Upper lobe of right lung (tissue), 1 donor: Measurements from ENCODE around the gene USP43. TPM values are rescaled to one million over a fixed set of nuclear protein-coding genes. Genes with fewer than 3 reads are reported as not detected.

Experiments used
- ATAC-seq: fragments of 200-7000 bp; cut with Tn5 transposase; one replicate; pipeline ENCODE4 v1.9.1; 2020; ENCODE audit warnings: mild to moderate bottlenecking, moderate library complexity
- DNase-seq: peaks from one replicate; pipeline ENCODE4 v3.0.0-alpha.2; 2020
- H3K27ac ChIP-seq: fragments of 200-600 bp; one replicate; pipeline ENCODE4 v1.8.0; 2022
- H3K27me3 ChIP-seq: fragments of 200-600 bp; one replicate; pipeline ENCODE4 v1.8.0; 2022; ENCODE audit warnings: mild to moderate bottlenecking
- H3K36me3 ChIP-seq: fragments of 200-600 bp; one replicate; pipeline ENCODE4 v1.8.0; 2022
- H3K4me1 ChIP-seq: fragments of 200-600 bp; one replicate; pipeline ENCODE4 v1.8.0; 2022
- H3K4me3 ChIP-seq: fragments of 200-600 bp; one replicate; pipeline ENCODE4 v1.8.0; 2022; ENCODE audit warnings: mild to moderate bottlenecking
- H3K9me3 ChIP-seq: fragments of 200-600 bp; one replicate; pipeline ENCODE4 v1.8.0; 2022
- CTCF ChIP-seq: fragments of 200-600 bp; IDR thresholded peaks from one replicate; pipeline ENCODE4 v1.8.0; 2022; ENCODE audit warnings: antibody characterized with exemption
- intact Hi-C: fragments of 100-400 bp; cut with DNase I; formaldehyde crosslinking; loops from one replicate; pipeline ENCODE4 v1.11.0; 2022
- total RNA-seq: library from RNA; stranded (reverse); fragmentation: NEBNext Ultra II Directional; extraction: Animal tissue kit (Norgen Biotek cat#: 25700); gene quantifications from one replicate; pipeline ENCODE4 v1.2.1, GENCODE V29; 2021
- donor health status: DM: no; HTN: yes; CAD: no; lungs with severe emphysema.

Gene USP43
- total RNA-seq, 1 donor from 2014 or later: 4.3 TPM

GRCh38 chr17:9766970-9767369 is 121.7 kb downstream of the USP43 start:
- no peak overlapping the region for H3K4me3 ChIP-seq
- DNase-seq (no peak), ATAC-seq (no peak)
- no peak overlapping the region for H3K27ac ChIP-seq
- intact Hi-C loops: no loop called here
- H3K9me3 ChIP-seq: no peaks in the 10 kb centered on the region
- no peak for TF ChIP-seq CTCF
- H3K4me1 ChIP-seq: no peaks in the 10 kb centered on the region
- H3K27me3 ChIP-seq: no peaks in the 10 kb centered on the region
- H3K36me3 ChIP-seq: no peaks in the 10 kb centered on the region

DNA sequence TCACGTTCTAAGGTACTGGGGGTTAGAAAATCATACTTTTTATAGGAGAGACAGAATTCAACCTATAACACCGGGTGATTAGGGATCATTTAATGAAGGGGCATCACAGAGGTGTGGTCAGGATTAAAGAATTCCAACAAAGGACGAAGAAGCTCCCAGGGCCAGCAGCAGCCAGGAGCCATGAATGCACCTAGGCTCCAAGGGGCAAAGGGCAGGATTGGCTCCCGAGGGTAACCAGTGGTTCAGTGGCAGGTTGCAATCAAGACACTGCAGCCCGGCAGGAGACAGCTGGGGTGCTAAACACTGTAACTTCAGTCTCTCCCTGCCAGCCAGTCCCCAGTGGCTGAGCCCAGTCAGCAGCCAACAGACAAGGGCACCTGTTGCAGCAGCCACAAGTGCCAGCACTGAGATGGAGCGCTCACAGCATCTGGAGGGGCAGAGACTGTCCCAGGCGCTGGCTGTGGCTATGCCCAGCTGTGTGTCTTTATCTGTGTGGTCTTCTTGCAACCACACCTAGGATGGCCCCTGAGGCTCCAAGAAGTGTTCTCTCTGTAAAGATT is 122.2 kb downstream of the USP43 start:
- intact Hi-C loops: no loop called here
- no peak for TF ChIP-seq CTCF

GRCh38 chr17:9768381-9768934 is 123.1 kb downstream of the USP43 start:
- intact Hi-C loops: no loop called here
- peak; percentile 62 for TF ChIP-seq CTCF
- ATAC-seq: peak; percentile 26
- Histone ChIP-seq H3K4me3 (no peak overlapping the region), H3K36me3 (no peaks in the 10 kb centered on the region), H3K4me1 (no peaks in the 10 kb centered on the region), H3K9me3 (no peaks in the 10 kb centered on the region), H3K27me3 (no peaks in the 10 kb centered on the region), H3K27ac (no peak overlapping the region)
- DNase-seq: no peak

More for the DNA sequence above, 122.2 kb downstream of the USP43 start:
- Histone ChIP-seq H3K27me3 (no peaks in the 10 kb centered on the region), H3K4me3 (no peak overlapping the region), H3K9me3 (no peaks in the 10 kb centered on the region), H3K4me1 (no peaks in the 10 kb centered on the region), H3K36me3 (no peaks in the 10 kb centered on the region), H3K27ac (no peak overlapping the region)
- DNase-seq (no peak), ATAC-seq (no peak)

GRCh38 chr17:9769036-9769695 is 123.8 kb downstream of the USP43 start:
- H3K4me3 ChIP-seq: no peak overlapping the region
- no peaks in the 10 kb centered on the region for H3K27me3 ChIP-seq
- no peaks in the 10 kb centered on the region for H3K9me3 ChIP-seq
- no peak for TF ChIP-seq CTCF
- ATAC-seq (no peak), DNase-seq (no peak)
- H3K4me1 ChIP-seq: no peaks in the 10 kb centered on the region
- H3K36me3 ChIP-seq: no peaks in the 10 kb centered on the region
- H3K27ac ChIP-seq: no peak overlapping the region
- intact Hi-C loops: no loop called here

DNA sequence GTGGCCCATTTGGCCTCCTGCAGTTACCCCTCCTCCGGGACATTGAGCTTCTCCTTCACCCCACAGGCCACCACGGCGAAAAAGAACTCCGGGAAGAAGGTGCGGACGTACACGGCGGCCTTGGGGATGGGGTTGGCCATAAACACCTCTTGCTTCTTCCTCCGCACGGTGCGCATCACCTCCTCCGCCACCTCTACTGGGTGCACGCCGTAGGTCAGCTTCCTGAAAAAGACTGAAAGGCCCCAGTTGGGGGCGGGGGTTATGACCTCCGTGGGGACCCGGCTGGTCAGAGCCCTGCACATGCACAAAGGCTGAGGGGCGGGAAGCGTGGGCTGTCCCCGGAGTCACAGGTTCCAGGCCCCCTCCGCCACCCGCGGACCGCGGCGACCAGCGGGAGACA is 126.1 kb downstream of the USP43 start:
- Histone ChIP-seq H3K4me1 (no peaks in the 10 kb centered on the region), H3K9me3 (no peaks in the 10 kb centered on the region), H3K36me3 (no peaks in the 10 kb centered on the region), H3K27me3 (no peaks in the 10 kb centered on the region), H3K4me3 (no peak overlapping the region), H3K27ac (no peak overlapping the region)
- DNase-seq (no peak), ATAC-seq (no peak)
- intact Hi-C loops: no loop called here
- no peak for TF ChIP-seq CTCF
